H1 (cell line): ENCODE data around the gene TXNDC16. TPM values are rescaled to one million over a fixed set of nuclear protein-coding genes. Genes with fewer than 3 reads are reported as not detected.

ENCODE experiments used
- CTCF ChIA-PET: fragments of 300-600 bp; sonication (Branson Sonifier 250); formaldehyde crosslinking; loops from one replicate; lab custom pipeline; 2021; ENCODE audit not compliant: partially characterized antibody; lab: Charles Lee
- POLR2A ChIA-PET: fragments of 300-600 bp; sonication (Branson Sonifier 250); formaldehyde crosslinking; loops from one replicate; lab custom pipeline; 2021; ENCODE audit warnings: inconsistent platforms; ENCODE audit not compliant: partially characterized antibody; lab: Charles Lee
- DNase-seq, 2 experiments: peaks; one replicate each; pipeline versions ENCODE4 v3.0.0 to v3.0.0-alpha.2; 2010 to 2022; ENCODE audit warnings: low spot score in 2 of 2, low read depth in 1 of 2, mixed read lengths in 1 of 2
- FAIRE-seq: peaks from 2 replicates; lab custom pipeline; 2011; peaks lifted over from hg19 to GRCh38; lab: Jason Lieb, UNC
- H2AFZ ChIP-seq: 2 replicates; pipeline ENCODE4 v1.8.1; 2012; ENCODE audit warnings: low read length, inconsistent platforms
- H2AK5ac ChIP-seq: 2 replicates; pipeline ENCODE4 v1.6.1; 2013; ENCODE audit warnings: low read depth, low read length
- H2BK120ac ChIP-seq: replicated peaks from 2 replicates; pipeline ENCODE3; 2013; ENCODE audit warnings: low read depth, low read length, inconsistent platforms
- H2BK12ac ChIP-seq: 2 replicates; pipeline ENCODE4 v1.6.1; 2013; ENCODE audit warnings: low read depth, low read length
- H2BK15ac ChIP-seq: 2 replicates; pipeline ENCODE4 v1.6.1; 2013; ENCODE audit warnings: low read length
- H2BK20ac ChIP-seq: 2 replicates; pipeline ENCODE4 v1.6.1; 2013; ENCODE audit warnings: low read length
- H2BK5ac ChIP-seq: 2 replicates; pipeline ENCODE4 v1.6.1; 2013; ENCODE audit warnings: low read depth, low read length
- H3K14ac ChIP-seq: 2 replicates; pipeline ENCODE4 v1.6.1; 2013; ENCODE audit warnings: inconsistent platforms; ENCODE audit not compliant: insufficient read length
- H3K18ac ChIP-seq: 2 replicates; pipeline ENCODE4 v1.6.1; 2013; ENCODE audit warnings: low read length; ENCODE audit errors: extremely low read depth
- H3K23ac ChIP-seq: 2 replicates; pipeline ENCODE4 v1.6.1; 2013; ENCODE audit warnings: inconsistent platforms; ENCODE audit not compliant: insufficient read length
- H3K23me2 ChIP-seq: 2 replicates; pipeline ENCODE4 v1.6.1; 2013; ENCODE audit warnings: low read depth, low read length
- H3K27ac ChIP-seq: 2 replicates; pipeline ENCODE4 v1.6.1; 2011; ENCODE audit warnings: low read depth, low read length, inconsistent platforms
- H3K27me3 ChIP-seq, 4 experiments: replicated peaks in 1 of 4; 1 replicate in 1 of 4; 2 replicates in 3 of 4; pipeline versions ENCODE4 v1.6.1 to v1.8.1; 2011 to 2013; ENCODE audit warnings: low read length in 3 of 4, mild to moderate bottlenecking in 3 of 4, inconsistent platforms in 2 of 4, mixed read lengths in 2 of 4, moderate library complexity in 1 of 4; ENCODE audit not compliant: control insufficient read depth in 3 of 4, insufficient read depth in 3 of 4; ENCODE audit errors: extremely low read depth in 1 of 4
- H3K36me3 ChIP-seq, 4 experiments: 2 replicates each; pipeline versions ENCODE4 v1.6.1 to v1.8.1; 2011 to 2013; ENCODE audit warnings: mild to moderate bottlenecking in 4 of 4, low read length in 3 of 4, moderate library complexity in 2 of 4, control low read depth in 1 of 4, inconsistent platforms in 1 of 4; ENCODE audit not compliant: insufficient read depth in 4 of 4, control insufficient read depth in 2 of 4
- H3K4ac ChIP-seq: replicated peaks from 2 replicates; pipeline ENCODE3; 2013; ENCODE audit warnings: low read length, low read depth, mixed read lengths, inconsistent platforms; ENCODE audit not compliant: insufficient read length
- H3K4me1 ChIP-seq, 4 experiments: replicated peaks in 1 of 4; 1 replicate in 1 of 4; 2 replicates in 3 of 4; pipeline versions ENCODE4 v1.6.1 to v1.8.1; 2011 to 2013; ENCODE audit warnings: low read length in 3 of 4, inconsistent platforms in 2 of 4, mixed read lengths in 1 of 4; ENCODE audit not compliant: insufficient read depth in 4 of 4, control insufficient read depth in 3 of 4
- H3K4me2 ChIP-seq, 2 experiments: 2 replicates each; pipeline versions ENCODE4 v1.6.1 to v1.8.1; 2011 to 2013; ENCODE audit warnings: low read depth in 2 of 2, low read length in 2 of 2, control low read depth in 1 of 2, inconsistent platforms in 1 of 2, mild to moderate bottlenecking in 1 of 2; ENCODE audit not compliant: insufficient read depth in 1 of 2
- H3K4me3 ChIP-seq, 4 experiments: fragments of 200-600, 300-600 bp in 1 of 4; sonication (generic), shearing (Covaris generic), sonication (Bioruptor Twin) in 1 of 4; 2 replicates each; pipeline versions ENCODE4 v1.5.1 to v1.8.1; 2011 to 2016; ENCODE audit warnings: low read length in 4 of 4, low read depth in 3 of 4, control low read depth in 2 of 4, inconsistent platforms in 2 of 4, mild to moderate bottlenecking in 2 of 4, mixed read lengths in 1 of 4, moderate library complexity in 1 of 4; ENCODE audit not compliant: insufficient read depth in 2 of 4; ENCODE audit errors: extremely low read depth in 1 of 4
- H3K56ac ChIP-seq: replicated peaks from 2 replicates; pipeline ENCODE3; 2013; ENCODE audit warnings: low read depth, mild to moderate bottlenecking, mixed read lengths, low read length, inconsistent platforms; ENCODE audit not compliant: insufficient read length
- H3K79me1 ChIP-seq: 2 replicates; pipeline ENCODE4 v1.6.1; 2013; ENCODE audit warnings: low read depth, low read length, control low read depth
- H3K79me2 ChIP-seq, 2 experiments: 2 replicates each; pipeline versions ENCODE4 v1.6.1 to v1.8.1; 2012 to 2013; ENCODE audit warnings: low read length in 2 of 2, mild to moderate bottlenecking in 2 of 2, inconsistent platforms in 1 of 2; ENCODE audit not compliant: insufficient read depth in 2 of 2, control insufficient read depth in 1 of 2
- H3K9ac ChIP-seq, 4 experiments: replicated peaks in 1 of 4; 1 replicate in 1 of 4; 2 replicates in 3 of 4; pipeline versions ENCODE4 v1.6.1 to v1.8.1; 2011 to 2013; ENCODE audit warnings: low read depth in 3 of 4, low read length in 3 of 4, control low read depth in 2 of 4, mild to moderate bottlenecking in 2 of 4, moderate library complexity in 2 of 4, inconsistent platforms in 1 of 4; ENCODE audit errors: extremely low read depth in 1 of 4
- H3K9me3 ChIP-seq, 2 experiments: 2 replicates each; pipeline versions ENCODE4 v1.6.1 to v1.8.1; 2012 to 2013; ENCODE audit warnings: mild to moderate bottlenecking in 2 of 2, moderate library complexity in 2 of 2, control low read depth in 1 of 2, inconsistent platforms in 1 of 2, low read depth in 1 of 2, low read length in 1 of 2, mixed read lengths in 1 of 2; ENCODE audit not compliant: insufficient read depth in 2 of 2
- H4K20me1 ChIP-seq, 2 experiments: replicated peaks in 1 of 2; 2 replicates each; pipeline versions ENCODE3 to v1.8.1; 2011 to 2013; ENCODE audit warnings: inconsistent platforms in 2 of 2, low read length in 2 of 2, mild to moderate bottlenecking in 1 of 2; ENCODE audit not compliant: insufficient read depth in 2 of 2, control insufficient read depth in 1 of 2
- H4K5ac ChIP-seq: 2 replicates; pipeline ENCODE4 v1.6.1; 2013; ENCODE audit warnings: low read length, low read depth, mixed read lengths, inconsistent platforms; ENCODE audit not compliant: insufficient read length
- H4K8ac ChIP-seq: 2 replicates; pipeline ENCODE4 v1.8.0; 2013; ENCODE audit warnings: mild to moderate bottlenecking, moderate library complexity, low read length, inconsistent platforms; ENCODE audit not compliant: insufficient read depth; ENCODE audit errors: extremely low read depth
- H4K91ac ChIP-seq: replicated peaks from 2 replicates; pipeline ENCODE3; 2013; ENCODE audit warnings: low read length, mixed read lengths, inconsistent platforms; ENCODE audit not compliant: insufficient read length
- BCL11A ChIP-seq, 2 experiments: IDR thresholded peaks; one replicate each; pipeline ENCODE4 v1.6.1; 2011; ENCODE audit warnings: low read depth in 2 of 2, low read length in 2 of 2, mild to moderate bottlenecking in 2 of 2
- CHD2 ChIP-seq: IDR thresholded peaks from 2 replicates; pipeline ENCODE4 v1.6.1; 2012; ENCODE audit warnings: low read length, improper control_type of control experiment
- HDAC2 ChIP-seq, 2 experiments: fragments of 300-600 bp in 1 of 2; sonication (generic) in 1 of 2; IDR thresholded peaks; 2 replicates each; pipeline ENCODE4 v1.6.1; 2011 to 2012; ENCODE audit warnings: low read depth in 2 of 2, low read length in 2 of 2, mild to moderate bottlenecking in 2 of 2, moderate library complexity in 2 of 2, borderline replicate concordance in 1 of 2, inconsistent platforms in 1 of 2
- POLR2A ChIP-seq, 2 experiments: IDR thresholded peaks; 1 replicate in 1 of 2; 2 replicates in 1 of 2; pipeline ENCODE4 v1.6.1; 2011; ENCODE audit warnings: low read depth in 2 of 2, low read length in 2 of 2, mild to moderate bottlenecking in 2 of 2; ENCODE audit errors: control extremely low read depth in 1 of 2
- RAD21 ChIP-seq, 2 experiments: IDR thresholded peaks in 1 of 2; conservative IDR thresholded peaks in 1 of 2; 2 replicates each; pipeline ENCODE4 v1.6.1; 2011; ENCODE audit warnings: low read depth in 2 of 2, low read length in 2 of 2, improper control_type of control experiment in 1 of 2, inconsistent platforms in 1 of 2, mild to moderate bottlenecking in 1 of 2, moderate library complexity in 1 of 2
- SUZ12 ChIP-seq: fragments of 200-600 bp; sonication (generic); IDR thresholded peaks from 2 replicates; pipeline ENCODE4 v1.6.1; 2012; ENCODE audit warnings: mild to moderate bottlenecking, inconsistent platforms, low read length, moderate library complexity, mixed read lengths
- TBP ChIP-seq: IDR thresholded peaks from 2 replicates; pipeline ENCODE4 v1.6.1; 2011; ENCODE audit warnings: low read depth, low read length, improper control_type of control experiment
- WGBS, 2 experiments: shearing (Covaris generic) in 1 of 2; methylation state at CpG; one replicate each; pipeline versions ENCODE4 v1.1.6 to v1.1.7; 2013 to 2015; ENCODE audit warnings: low lambda C conversion rate in 2 of 2, mixed read lengths in 2 of 2, inconsistent platforms in 1 of 2, low coverage in 1 of 2, missing lambda C conversion rate in 1 of 2; ENCODE audit not compliant: insufficient replicate concordance in 2 of 2, insufficient coverage in 1 of 2, insufficient read length in 1 of 2; ENCODE audit errors: extremely low coverage in 1 of 2, missing lambda C conversion rate in 1 of 2; 5-methylcytosine and 5-hydroxymethylcytosine counted together
- polyA plus RNA-seq, 7 experiments: library from polyadenylated mRNA; depleted of rRNA in 3 of 7; stranded (reverse) in 5 of 7; unstranded in 2 of 7; fragments of >200 nt in 5 of 7; fragments of 200-250 nt in 2 of 7; gene quantifications; 1 replicate in 5 of 7; 2 replicates in 1 of 7; 4 replicates in 1 of 7; pipeline versions ENCODE4 v1.2.1 to v1.2.3, GENCODE V29; 2011 to 2013; ENCODE audit warnings: missing spikeins in 2 of 7, mixed read lengths in 2 of 7
- total RNA-seq: library from RNA; stranded (reverse); fragmentation: NEBNext Ultra II Directional; extraction: Animal tissue kit (Norgen Biotek cat#: 25700); gene quantifications from 2 replicates; pipeline ENCODE4 v1.2.1, GENCODE V29; 2021

TXNDC16 gene
- total and polyA plus RNA-seq, 2 of the 8 experiments (the other 6 are each of a cell fraction or from before 2014, with no cell fraction given), result 6.7 to 14.3 TPM

DNA sequence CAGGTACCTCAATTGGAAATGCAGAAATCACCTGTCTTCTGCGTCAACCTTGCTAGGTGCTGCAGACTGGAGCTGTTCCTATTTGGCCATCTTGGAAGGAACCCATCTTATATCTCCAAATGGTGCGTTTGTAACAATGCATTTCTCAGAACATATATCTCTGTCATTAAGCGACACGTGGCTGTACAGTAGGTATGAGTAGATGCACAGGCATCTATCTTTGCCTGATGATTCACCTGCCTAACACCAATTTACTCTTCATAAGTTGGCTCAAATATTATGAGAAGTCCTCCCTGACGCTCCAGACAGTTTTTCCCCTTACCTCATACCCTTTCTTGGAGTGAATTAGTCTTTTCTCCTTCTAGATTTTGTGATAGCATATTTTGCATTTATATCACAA lies 44.6 kb upstream of the TXNDC16 start:
- Histone ChIP-seq H2BK12ac (no peak overlapping the region), H3K23me2 (no peaks in the 10 kb centered on the region)
- TF ChIP-seq TBP (no peak), CHD2 (no peak), HDAC2 (IDR thresholded peaks at IDR 0.05; ENCODE audit: borderline replicate concordance in 1 of 2, low read depth in 2 of 2, low read length in 2 of 2) (no peak), SUZ12 (no peak), POLR2A (IDR thresholded peaks at IDR 0.05; ENCODE audit: control extremely low read depth in 1 of 2, low read depth in 2 of 2, low read length in 2 of 2) (no peak), BCL11A (IDR thresholded peaks at IDR 0.05; ENCODE audit: low read depth in 2 of 2, low read length in 2 of 2) (no peak), RAD21 (IDR thresholded peaks at IDR 0.05 in 1 of 2, conservative IDR thresholded peaks at IDR 0.05 in 1 of 2; ENCODE audit: low read depth in 2 of 2, low read length in 2 of 2) (no peak)
- TF ChIP-seq, all 59 proteins: peak for 0
- H3K4me1 ChIP-seq, result peaks cover 0 to 5% (median 0%) of the 10 kb centered on the region in 4 experiments; a peak in 4 of 7 replicates
- H3K79me2 ChIP-seq, result no peaks in the 10 kb centered on the region
- H3K4me3 ChIP-seq, result no peak overlapping the region
- H3K27me3 ChIP-seq, result no peaks in the 10 kb centered on the region
- no peak overlapping the region for H3K9ac ChIP-seq
- no peak overlapping the region for H3K23ac ChIP-seq
- 81% methylated on average over 5 of the region's 5 CpGs; no CpG with 5 or more reads in 1 of the 2 experiments for WGBS, 2 experiments
- no peak overlapping the region for H2BK15ac ChIP-seq
- H3K4me2 ChIP-seq, result peak overlapping the region; percentile 1 to 41; a peak in 1 of 4 replicates
- FAIRE-seq, result no peak
- no peak overlapping the region for H4K5ac ChIP-seq
- no peak overlapping the region for H3K14ac ChIP-seq
- H4K91ac ChIP-seq, result no peak overlapping the region
- no peak overlapping the region for H2BK20ac ChIP-seq
- H3K4ac ChIP-seq, result no peak overlapping the region
- no peak overlapping the region for H4K8ac ChIP-seq
- H4K20me1 ChIP-seq, result no peaks in the 10 kb centered on the region
- POLR2A ChIA-PET, result no interaction called here
- no peak overlapping the region for H3K56ac ChIP-seq
- H3K79me1 ChIP-seq, result no peaks in the 10 kb centered on the region
- DNase-seq, result no peak
- no peak overlapping the region for H2BK120ac ChIP-seq
- no peaks in the 10 kb centered on the region for H3K36me3 ChIP-seq
- no peak overlapping the region for H3K18ac ChIP-seq
- H2AFZ ChIP-seq, result no peak overlapping the region
- no peaks in the 10 kb centered on the region; a peak in 1 of 4 replicates for H3K9me3 ChIP-seq
- H2BK5ac ChIP-seq, result no peak overlapping the region
- H3K27ac ChIP-seq, result no peak overlapping the region
- 0 out of 2 replicates have a peak overlapping the region, but pooled peaks have one; percentile 13 for H2AK5ac ChIP-seq
- CTCF ChIA-PET, result no interaction called here
